B cell (primary cell): Measurements from ENCODE around the gene KIF13A. TPM values are rescaled to one million over a fixed set of nuclear protein-coding genes. Genes with fewer than 3 reads are reported as not detected.

Source experiments
- ATAC-seq: fragments of 200-7000 bp; cut with Tn5 transposase; one replicate; pipeline ENCODE4 v1.10.0; 2021; ENCODE audit warnings: low read depth, mild to moderate bottlenecking, moderate number of reproducible peaks, moderate library complexity
- CTCF ChIA-PET: fragments of 350-600 bp; sonication (Branson Sonifier 250); formaldehyde crosslinking; loops from one replicate; lab custom pipeline; 2021; ENCODE audit warnings: antibody characterized with exemption, inconsistent platforms; lab: Charles Lee
- POLR2A ChIA-PET: fragments of 350-600 bp; sonication (Branson Sonifier 250); formaldehyde crosslinking; loops from one replicate; lab custom pipeline; 2021; ENCODE audit warnings: antibody characterized with exemption; lab: Charles Lee
- DNase-seq: peaks from one replicate; pipeline ENCODE4 v3.0.0; 2013
- H2AFZ ChIP-seq: 2 replicates; pipeline ENCODE4 v1.6.1; 2012; ENCODE audit warnings: mild to moderate bottlenecking, low read depth, low read length; ENCODE audit not compliant: insufficient read depth, poor library complexity, severe bottlenecking
- H3K27ac ChIP-seq, 2 donors: 1 replicate in 1 of 2; 2 replicates in 1 of 2; pipeline ENCODE4 v1.5.1; 2012 to 2013; ENCODE audit warnings: low read length in 2 of 2, mild to moderate bottlenecking in 2 of 2, moderate library complexity in 1 of 2
- H3K27me3 ChIP-seq, 4 experiments: fragments of 200-600 bp in 1 of 4; sonication (generic) in 1 of 4; replicated peaks in 1 of 4; 1 replicate in 2 of 4; 2 replicates in 2 of 4; pipeline versions ENCODE4 v1.6.1 to v1.7.0; 2013 to 2016; ENCODE audit warnings: low read length in 3 of 4, mild to moderate bottlenecking in 2 of 4, mixed read lengths in 1 of 4, moderate library complexity in 1 of 4; ENCODE audit not compliant: insufficient read depth in 4 of 4, control insufficient read depth in 3 of 4; ENCODE audit errors: control extremely low read depth in 1 of 4
- H3K36me3 ChIP-seq, 2 experiments: replicated peaks in 1 of 2; 1 replicate in 1 of 2; 2 replicates in 1 of 2; pipeline versions ENCODE4 v1.6.1 to v1.7.1; 2013; ENCODE audit warnings: low read length in 1 of 2; ENCODE audit not compliant: insufficient read depth in 2 of 2, control insufficient read depth in 1 of 2; ENCODE audit errors: control extremely low read depth in 1 of 2, extremely low read depth in 1 of 2
- H3K4me1 ChIP-seq, 2 donors: fragments of 200-600 bp in 1 of 2; sonication (generic) in 1 of 2; 1 replicate in 1 of 2; 2 replicates in 1 of 2; pipeline versions ENCODE4 v1.5.1 to v1.6.1; 2013 to 2017; ENCODE audit warnings: low read length in 2 of 2; ENCODE audit not compliant: control insufficient read depth in 2 of 2, insufficient read depth in 2 of 2
- H3K4me2 ChIP-seq: replicated peaks from 2 replicates; pipeline ENCODE3; 2012; ENCODE audit warnings: mild to moderate bottlenecking, low read depth, low read length; ENCODE audit not compliant: poor library complexity, severe bottlenecking
- H3K4me3 ChIP-seq, 5 experiments: fragments of 200-600 bp in 1 of 5; sonication (generic) in 1 of 5; 1 replicate in 3 of 5; 2 replicates in 2 of 5; pipeline versions ENCODE4 v1.5.1 to v1.7.0; 2011 to 2016; ENCODE audit warnings: low read length in 4 of 5, mild to moderate bottlenecking in 4 of 5, low read depth in 2 of 5, control low read depth in 1 of 5, moderate library complexity in 1 of 5; ENCODE audit not compliant: insufficient read depth in 1 of 5; ENCODE audit errors: control extremely low read depth in 1 of 5, extremely low read depth in 1 of 5
- H3K79me2 ChIP-seq: fragments of 200-600 bp; sonication (generic); one replicate; pipeline ENCODE4 v1.6.0; 2016; ENCODE audit warnings: low read length; ENCODE audit not compliant: control insufficient read depth, insufficient read depth
- H3K9ac ChIP-seq: fragments of 200-600 bp; sonication (generic); 2 replicates; pipeline ENCODE4 v1.6.1; 2017; ENCODE audit warnings: mild to moderate bottlenecking, low read length, moderate library complexity
- H3K9me3 ChIP-seq, 3 donors: one replicate each; pipeline versions ENCODE4 v1.6.1 to v1.7.1; 2013; ENCODE audit warnings: low read length in 2 of 3; ENCODE audit not compliant: control insufficient read depth in 2 of 3, insufficient read depth in 1 of 3; ENCODE audit errors: control extremely low read depth in 1 of 3
- H4K20me1 ChIP-seq: 2 replicates; pipeline ENCODE4 v1.6.0; 2012; ENCODE audit warnings: mild to moderate bottlenecking, low read length; ENCODE audit not compliant: insufficient read depth, control insufficient read depth, poor library complexity, severe bottlenecking
- H3K27ac Mint-ChIP-seq: one replicate; pipeline ENCODE4 v1.8.0; 2021; ENCODE audit warnings: mixed read lengths
- H3K27me3 Mint-ChIP-seq: one replicate; pipeline ENCODE4 v1.8.0; 2021; ENCODE audit warnings: mixed read lengths
- H3K4me1 Mint-ChIP-seq: one replicate; pipeline ENCODE4 v1.8.0; 2021; ENCODE audit warnings: mixed read lengths
- H3K4me3 Mint-ChIP-seq: one replicate; pipeline ENCODE4 v1.8.0; 2021; ENCODE audit warnings: mixed read lengths
- H3K9me3 Mint-ChIP-seq: one replicate; pipeline ENCODE4 v1.8.0; 2022; ENCODE audit warnings: mixed read lengths; ENCODE audit not compliant: insufficient read depth
- EZH2 ChIP-seq: IDR thresholded peaks from 2 replicates; pipeline ENCODE4 v1.6.1; 2012; ENCODE audit warnings: borderline replicate concordance, low read depth, mild to moderate bottlenecking, moderate library complexity, low read length; ENCODE audit not compliant: insufficient read depth, poor library complexity, severe bottlenecking
- WGBS: methylation state at CpG from one replicate; pipeline ENCODE4 v1.1.5; 2013; ENCODE audit warnings: missing lambda C conversion rate; ENCODE audit not compliant: insufficient coverage; 5-methylcytosine and 5-hydroxymethylcytosine counted together
- intact Hi-C: fragments of 100-400 bp; cut with micrococcal nuclease; formaldehyde crosslinking; loops from one replicate; pipeline ENCODE4 v1.10.0; 2022
- polyA plus RNA-seq: library from polyadenylated mRNA; depleted of rRNA; stranded (reverse); fragments of >200 nt; gene quantifications from 2 replicates; pipeline ENCODE4 v1.2.3, GENCODE V29; 2012
- total RNA-seq, 2 donors: library from RNA; stranded (reverse); fragments of 120-200 nt in 1 of 2; gene quantifications; 1 replicate in 1 of 2; 2 replicates in 1 of 2; pipeline versions ENCODE4 v1.2.3 to v1.2.4, GENCODE V29; 2013 to 2022
- TF ChIP-seq, protein P1 (sequence below): fragments of 200-600 bp; IDR thresholded peaks from one replicate; pipeline ENCODE4 v1.8.0; 2022; ENCODE audit warnings: antibody characterized with exemption, mild to moderate bottlenecking

Gene KIF13A
- total and polyA plus RNA-seq, 2 donors (not counting 1 experiment from before 2014, with no cell fraction given): 2.1 to 23.4 TPM

GRCh38 chr6:17820055-17820454 lies 167.4 kb downstream of the KIF13A start:
- H3K36me3 ChIP-seq: no peaks in the 10 kb centered on the region
- ChIA-PET POLR2A (no interaction called here), CTCF (interaction anchor here (1.1 kb wide), 1 partner anchor 663 kb away, joined by 4 read pairs; no protein-coding TSS in a partner anchor)
- H3K4me1 ChIP-seq: no peaks in the 10 kb centered on the region
- no peak overlapping the region for H2AFZ ChIP-seq
- no peak overlapping the region for H3K9ac ChIP-seq
- H3K27ac ChIP-seq: no peak overlapping the region
- TF ChIP-seq, protein P1, sequence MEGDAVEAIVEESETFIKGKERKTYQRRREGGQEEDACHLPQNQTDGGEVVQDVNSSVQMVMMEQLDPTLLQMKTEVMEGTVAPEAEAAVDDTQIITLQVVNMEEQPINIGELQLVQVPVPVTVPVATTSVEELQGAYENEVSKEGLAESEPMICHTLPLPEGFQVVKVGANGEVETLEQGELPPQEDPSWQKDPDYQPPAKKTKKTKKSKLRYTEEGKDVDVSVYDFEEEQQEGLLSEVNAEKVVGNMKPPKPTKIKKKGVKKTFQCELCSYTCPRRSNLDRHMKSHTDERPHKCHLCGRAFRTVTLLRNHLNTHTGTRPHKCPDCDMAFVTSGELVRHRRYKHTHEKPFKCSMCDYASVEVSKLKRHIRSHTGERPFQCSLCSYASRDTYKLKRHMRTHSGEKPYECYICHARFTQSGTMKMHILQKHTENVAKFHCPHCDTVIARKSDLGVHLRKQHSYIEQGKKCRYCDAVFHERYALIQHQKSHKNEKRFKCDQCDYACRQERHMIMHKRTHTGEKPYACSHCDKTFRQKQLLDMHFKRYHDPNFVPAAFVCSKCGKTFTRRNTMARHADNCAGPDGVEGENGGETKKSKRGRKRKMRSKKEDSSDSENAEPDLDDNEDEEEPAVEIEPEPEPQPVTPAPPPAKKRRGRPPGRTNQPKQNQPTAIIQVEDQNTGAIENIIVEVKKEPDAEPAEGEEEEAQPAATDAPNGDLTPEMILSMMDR: no peak
- no peak for TF ChIP-seq EZH2
- ATAC-seq (no peak), DNase-seq (no peak)
- H3K27me3 Mint-ChIP-seq: no peaks in the 10 kb centered on the region
- H3K4me2 ChIP-seq: no peak overlapping the region
- H3K27me3 ChIP-seq: no peaks in the 10 kb centered on the region
- H3K79me2 ChIP-seq: no peaks in the 10 kb centered on the region
- peaks cover 0 to 4% (median 0%) of the 10 kb centered on the region in 3 donors for H3K9me3 ChIP-seq
- H3K4me3 Mint-ChIP-seq: no peak overlapping the region
- no peaks in the 10 kb centered on the region for H4K20me1 ChIP-seq
- H3K4me3 ChIP-seq: no peak overlapping the region
- no peak overlapping the region for H3K27ac Mint-ChIP-seq
- intact Hi-C loops: no loop called here
- H3K9me3 Mint-ChIP-seq: no peaks in the 10 kb centered on the region
- 83% methylated on average over 2 of the region's 7 CpGs for WGBS
- no peaks in the 10 kb centered on the region for H3K4me1 Mint-ChIP-seq

DNA sequence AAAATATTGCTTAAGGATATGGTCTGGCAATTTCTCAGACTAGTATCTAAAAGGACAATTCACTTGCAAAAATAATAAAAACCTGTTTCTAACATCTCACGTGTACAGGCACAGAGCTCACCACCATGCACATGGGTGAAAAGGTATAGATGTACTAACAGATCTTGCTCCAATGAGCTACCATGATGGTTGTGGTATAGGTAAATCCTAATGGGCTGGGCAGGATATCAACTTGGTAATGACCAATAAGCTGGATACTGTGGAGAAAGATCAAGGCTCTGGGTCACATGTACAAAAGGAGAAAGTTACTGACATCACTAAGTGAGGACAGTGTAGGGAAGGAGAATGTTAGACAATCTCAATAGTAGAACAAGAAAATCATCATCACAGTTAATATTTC lies 169.7 kb downstream of the KIF13A start:
- Mint-ChIP-seq H3K9me3 (no peaks in the 10 kb centered on the region), H3K4me3 (no peak overlapping the region), H3K27me3 (no peaks in the 10 kb centered on the region), H3K4me1 (no peaks in the 10 kb centered on the region), H3K27ac (no peak overlapping the region)
- CTCF ChIA-PET: interaction anchor here (1.0 to 5.6 kb wide), 5 partner anchors 13 to 662 kb away, joined by 3 to 40 read pairs (median 3); no protein-coding TSS in a partner anchor
- Histone ChIP-seq H4K20me1 (no peaks in the 10 kb centered on the region), H3K9ac (no peak overlapping the region), H3K4me2 (no peak overlapping the region), H3K36me3 (no peaks in the 10 kb centered on the region), H3K4me1 (no peaks in the 10 kb centered on the region), H2AFZ (no peak overlapping the region), H3K79me2 (no peaks in the 10 kb centered on the region), H3K27ac (no peak overlapping the region), H3K4me3 (no peak overlapping the region), H3K9me3 (peaks cover 0 to 4% (median 0%) of the 10 kb centered on the region in 3 donors), H3K27me3 (no peaks in the 10 kb centered on the region)
- no CpG with 5 or more reads among the region's 1 CpG for WGBS
- POLR2A ChIA-PET: no interaction called here
- intact Hi-C loops: no loop called here
- TF ChIP-seq, protein P1: no peak
- no peak for TF ChIP-seq EZH2
- DNase-seq (no peak), ATAC-seq (no peak)
